K562 (cell line): Measurements from ENCODE around the gene GPATCH3. TPM values are rescaled to one million over a fixed set of nuclear protein-coding genes. Genes with fewer than 3 reads are reported as not detected.

ENCODE experiments used
- CREM ChIP-seq: IDR thresholded peaks from 2 replicates; pipeline ENCODE4 v1.6.1; 2014; ENCODE audit warnings: antibody characterized with exemption, low read depth
- EHMT2 ChIP-seq: fragments of 450-650 bp; IDR thresholded peaks from 2 replicates; pipeline ENCODE4 v1.6.1; 2018; ENCODE audit warnings: antibody characterized with exemption
- FOXK2 ChIP-seq, 2 experiments: fragments of 450-650 bp; IDR thresholded peaks in 1 of 2; conservative IDR thresholded peaks in 1 of 2; 2 replicates each; pipeline ENCODE4 v1.6.1; 2016; ENCODE audit warnings: low read depth in 2 of 2, mild to moderate bottlenecking in 1 of 2
- JUNB ChIP-seq: fragments of 450-650 bp; formaldehyde crosslinking; conservative IDR thresholded peaks from 2 replicates; pipeline ENCODE4 v1.4.0; 2020; ENCODE audit warnings: mild to moderate bottlenecking
- NFATC3 ChIP-seq: fragments of 450-650 bp; IDR thresholded peaks from 2 replicates; pipeline ENCODE4 v1.6.1; 2017; ENCODE audit warnings: mild to moderate bottlenecking
- RAD51 ChIP-seq: fragments of 450-650 bp; IDR thresholded peaks from 2 replicates; pipeline ENCODE4 v1.7.1; 2016; ENCODE audit warnings: low read depth, mild to moderate bottlenecking, borderline replicate concordance
- RBM17 ChIP-seq: fragments of 200-400 bp; formaldehyde crosslinking; IDR thresholded peaks from 2 replicates; pipeline ENCODE4 v1.6.1; 2017; ENCODE audit warnings: low read depth, mild to moderate bottlenecking, low read length, borderline replicate concordance
- SP1 ChIP-seq: sonication (generic); formaldehyde crosslinking; IDR thresholded peaks from 2 replicates; pipeline ENCODE4 v1.8.1; 2022; ENCODE audit warnings: mild to moderate bottlenecking, missing genetic modification reagents
- TAF15 ChIP-seq: fragments of 200-400 bp; formaldehyde crosslinking; IDR thresholded peaks from 2 replicates; pipeline ENCODE4 v1.6.1; 2017; ENCODE audit warnings: mild to moderate bottlenecking, low read depth, low read length, moderate library complexity
- YBX1 ChIP-seq: fragments of 450-650 bp; IDR thresholded peaks from 2 replicates; pipeline ENCODE4 v1.7.1; 2016; ENCODE audit warnings: mild to moderate bottlenecking
- ZNF384 ChIP-seq: IDR thresholded peaks from 2 replicates; pipeline ENCODE4 v1.6.1; 2012; ENCODE audit warnings: low read depth, low read length, improper control_type of control experiment
- ZNF57 ChIP-seq: fragments of 450-650 bp; formaldehyde crosslinking; IDR thresholded peaks from 2 replicates; pipeline ENCODE4 v1.4.0; 2020; ENCODE audit warnings: mild to moderate bottlenecking, moderate library complexity
- polyA plus RNA-seq, 8 experiments: library from polyadenylated mRNA; depleted of rRNA in 4 of 8; stranded (reverse) in 5 of 8; unstranded in 3 of 8; fragments of >200 nt; fragmentation: Nextera tagmentation in 2 of 8; fragmentation: Illumina TruSeq in 1 of 8; extraction: Ambion mirVana in 2 of 8; extraction: Trizol in 1 of 8; gene quantifications; 2 replicates each; pipeline versions ENCODE4 v1.2.1 to v1.2.3, GENCODE V29; 2011 to 2014; ENCODE audit warnings: inconsistent platforms in 1 of 8, missing spikeins in 1 of 8
- total RNA-seq, 7 experiments: library from RNA; depleted of rRNA in 6 of 7; stranded (reverse); fragments of >200 nt in 6 of 7; fragmentation: Illumina TruSeq in 2 of 7; extraction: Trizol in 2 of 7; gene quantifications; 2 replicates each; pipeline versions ENCODE4 v1.2.1 to v1.2.3, GENCODE V29; 2011 to 2021; ENCODE audit warnings: low replicate concordance in 1 of 7
- TF ChIP-seq, protein P1 (sequence below), 2 experiments: fragments of 150-350 bp in 1 of 2; IDR thresholded peaks; 2 replicates each; pipeline ENCODE4 v1.6.1; 2012 to 2016; ENCODE audit warnings: low read depth in 2 of 2, low read length in 2 of 2, mild to moderate bottlenecking in 1 of 2, moderate library complexity in 1 of 2
- TF ChIP-seq, protein P2 (sequence below): fragments of 250-450 bp; sonication (Bioruptor Pico); IDR thresholded peaks from 2 replicates; pipeline ENCODE4 v1.4.0; 2020; ENCODE audit warnings: borderline replicate concordance
- TF ChIP-seq, protein P3 (sequence below), 2 experiments: fragments of 450-650 bp in 1 of 2; IDR thresholded peaks; 2 replicates each; pipeline ENCODE4 v1.6.1; 2011 to 2017; ENCODE audit warnings: low read depth in 2 of 2, antibody characterized with exemption in 1 of 2, borderline replicate concordance in 1 of 2, low read length in 1 of 2, mild to moderate bottlenecking in 1 of 2, mixed read lengths in 1 of 2; ENCODE audit not compliant: control insufficient read depth in 1 of 2
- TF ChIP-seq, protein P4 (sequence below): sonication (generic); formaldehyde crosslinking; IDR thresholded peaks from 2 replicates; pipeline ENCODE4 v1.8.0; 2022; ENCODE audit warnings: mild to moderate bottlenecking, missing genetic modification reagents

The GPATCH3 gene
- total and polyA plus RNA-seq, 9 of the 15 experiments (the other 6 are each of a cell fraction or from before 2014, with no cell fraction given), result 1.6 to 23.0 (median 13.3) TPM

DNA sequence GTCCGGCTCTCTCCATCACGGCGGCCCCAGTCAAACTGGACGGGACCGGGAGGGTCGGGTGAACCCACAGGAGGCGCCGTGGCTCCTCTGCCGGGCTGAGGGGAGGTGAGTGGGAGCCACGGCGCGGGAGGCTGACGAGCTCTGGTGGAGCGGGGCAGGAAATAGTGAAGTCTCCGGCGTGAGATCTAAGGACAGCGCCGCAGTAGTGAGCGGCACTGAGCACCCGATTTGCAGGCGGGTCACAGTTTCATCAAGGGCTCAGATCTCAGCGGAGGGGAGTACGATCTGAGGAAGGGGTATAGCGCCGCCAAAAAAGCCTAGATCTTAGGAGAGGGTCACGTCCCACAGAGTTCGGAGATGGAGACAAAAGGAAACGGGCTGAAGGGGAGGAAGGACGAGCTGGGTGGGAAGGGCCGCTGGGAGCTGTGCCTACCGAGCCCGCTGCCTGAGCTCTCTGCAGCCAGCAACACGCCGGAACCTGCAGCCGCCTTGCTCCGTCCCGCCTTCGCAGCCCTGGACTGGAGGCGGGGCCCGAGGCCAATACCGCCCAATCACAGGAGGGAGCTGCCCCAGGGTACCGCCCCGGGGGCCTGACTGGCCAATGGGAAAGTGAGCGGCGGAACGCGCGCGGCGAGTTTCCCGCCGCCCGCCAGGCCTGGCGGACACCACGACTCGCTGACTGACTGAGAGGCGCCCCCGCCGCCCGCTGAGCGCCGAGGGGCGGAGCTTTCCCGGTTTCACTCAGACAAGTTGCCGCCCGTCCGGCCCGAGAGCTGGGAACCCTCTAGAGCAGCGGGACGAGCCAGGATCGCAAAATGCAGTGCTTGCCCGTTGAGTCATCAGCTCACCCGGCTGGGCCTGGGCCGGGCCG lies 35.4 kb downstream of the GPATCH3 start (continued):
- TF ChIP-seq, protein P1, sequence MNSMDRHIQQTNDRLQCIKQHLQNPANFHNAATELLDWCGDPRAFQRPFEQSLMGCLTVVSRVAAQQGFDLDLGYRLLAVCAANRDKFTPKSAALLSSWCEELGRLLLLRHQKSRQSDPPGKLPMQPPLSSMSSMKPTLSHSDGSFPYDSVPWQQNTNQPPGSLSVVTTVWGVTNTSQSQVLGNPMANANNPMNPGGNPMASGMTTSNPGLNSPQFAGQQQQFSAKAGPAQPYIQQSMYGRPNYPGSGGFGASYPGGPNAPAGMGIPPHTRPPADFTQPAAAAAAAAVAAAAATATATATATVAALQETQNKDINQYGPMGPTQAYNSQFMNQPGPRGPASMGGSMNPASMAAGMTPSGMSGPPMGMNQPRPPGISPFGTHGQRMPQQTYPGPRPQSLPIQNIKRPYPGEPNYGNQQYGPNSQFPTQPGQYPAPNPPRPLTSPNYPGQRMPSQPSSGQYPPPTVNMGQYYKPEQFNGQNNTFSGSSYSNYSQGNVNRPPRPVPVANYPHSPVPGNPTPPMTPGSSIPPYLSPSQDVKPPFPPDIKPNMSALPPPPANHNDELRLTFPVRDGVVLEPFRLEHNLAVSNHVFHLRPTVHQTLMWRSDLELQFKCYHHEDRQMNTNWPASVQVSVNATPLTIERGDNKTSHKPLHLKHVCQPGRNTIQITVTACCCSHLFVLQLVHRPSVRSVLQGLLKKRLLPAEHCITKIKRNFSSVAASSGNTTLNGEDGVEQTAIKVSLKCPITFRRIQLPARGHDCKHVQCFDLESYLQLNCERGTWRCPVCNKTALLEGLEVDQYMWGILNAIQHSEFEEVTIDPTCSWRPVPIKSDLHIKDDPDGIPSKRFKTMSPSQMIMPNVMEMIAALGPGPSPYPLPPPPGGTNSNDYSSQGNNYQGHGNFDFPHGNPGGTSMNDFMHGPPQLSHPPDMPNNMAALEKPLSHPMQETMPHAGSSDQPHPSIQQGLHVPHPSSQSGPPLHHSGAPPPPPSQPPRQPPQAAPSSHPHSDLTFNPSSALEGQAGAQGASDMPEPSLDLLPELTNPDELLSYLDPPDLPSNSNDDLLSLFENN (IDR thresholded peaks at IDR 0.05; ENCODE audit: low read depth in 2 of 2, low read length in 2 of 2), result no peak
- TF ChIP-seq SP1 (CRISPR knock-in tag), result peak; percentile 92
- TF ChIP-seq, protein P2, sequence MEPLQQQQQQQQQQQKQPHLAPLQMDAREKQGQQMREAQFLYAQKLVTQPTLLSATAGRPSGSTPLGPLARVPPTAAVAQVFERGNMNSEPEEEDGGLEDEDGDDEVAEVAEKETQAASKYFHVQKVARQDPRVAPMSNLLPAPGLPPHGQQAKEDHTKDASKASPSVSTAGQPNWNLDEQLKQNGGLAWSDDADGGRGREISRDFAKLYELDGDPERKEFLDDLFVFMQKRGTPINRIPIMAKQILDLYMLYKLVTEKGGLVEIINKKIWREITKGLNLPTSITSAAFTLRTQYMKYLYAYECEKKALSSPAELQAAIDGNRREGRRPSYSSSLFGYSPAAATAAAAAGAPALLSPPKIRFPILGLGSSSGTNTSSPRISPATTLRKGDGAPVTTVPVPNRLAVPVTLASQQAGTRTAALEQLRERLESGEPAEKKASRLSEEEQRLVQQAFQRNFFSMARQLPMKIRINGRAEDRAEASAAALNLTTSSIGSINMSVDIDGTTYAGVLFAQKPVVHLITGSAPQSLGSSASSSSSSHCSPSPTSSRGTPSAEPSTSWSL (CRISPR knock-in tag), result no peak
- TF ChIP-seq NFATC3, result no peak
- peak in 1 of 2 experiments; percentile 67; a peak in 2 of 4 replicates for TF ChIP-seq FOXK2 (conservative IDR thresholded peaks at IDR 0.05 in 1 of 2, IDR thresholded peaks at IDR 0.05 in 1 of 2; ENCODE audit: low read depth in 2 of 2)
- TF ChIP-seq, protein P3, sequence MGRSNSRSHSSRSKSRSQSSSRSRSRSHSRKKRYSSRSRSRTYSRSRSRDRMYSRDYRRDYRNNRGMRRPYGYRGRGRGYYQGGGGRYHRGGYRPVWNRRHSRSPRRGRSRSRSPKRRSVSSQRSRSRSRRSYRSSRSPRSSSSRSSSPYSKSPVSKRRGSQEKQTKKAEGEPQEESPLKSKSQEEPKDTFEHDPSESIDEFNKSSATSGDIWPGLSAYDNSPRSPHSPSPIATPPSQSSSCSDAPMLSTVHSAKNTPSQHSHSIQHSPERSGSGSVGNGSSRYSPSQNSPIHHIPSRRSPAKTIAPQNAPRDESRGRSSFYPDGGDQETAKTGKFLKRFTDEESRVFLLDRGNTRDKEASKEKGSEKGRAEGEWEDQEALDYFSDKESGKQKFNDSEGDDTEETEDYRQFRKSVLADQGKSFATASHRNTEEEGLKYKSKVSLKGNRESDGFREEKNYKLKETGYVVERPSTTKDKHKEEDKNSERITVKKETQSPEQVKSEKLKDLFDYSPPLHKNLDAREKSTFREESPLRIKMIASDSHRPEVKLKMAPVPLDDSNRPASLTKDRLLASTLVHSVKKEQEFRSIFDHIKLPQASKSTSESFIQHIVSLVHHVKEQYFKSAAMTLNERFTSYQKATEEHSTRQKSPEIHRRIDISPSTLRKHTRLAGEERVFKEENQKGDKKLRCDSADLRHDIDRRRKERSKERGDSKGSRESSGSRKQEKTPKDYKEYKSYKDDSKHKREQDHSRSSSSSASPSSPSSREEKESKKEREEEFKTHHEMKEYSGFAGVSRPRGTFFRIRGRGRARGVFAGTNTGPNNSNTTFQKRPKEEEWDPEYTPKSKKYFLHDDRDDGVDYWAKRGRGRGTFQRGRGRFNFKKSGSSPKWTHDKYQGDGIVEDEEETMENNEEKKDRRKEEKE (IDR thresholded peaks at IDR 0.05; ENCODE audit: borderline replicate concordance in 1 of 2, control insufficient read depth in 1 of 2, low read depth in 2 of 2, low read length in 1 of 2), result no peak
- TF ChIP-seq EHMT2, result no peak
- no peak for TF ChIP-seq ZNF384
- no peak for TF ChIP-seq RAD51
- TF ChIP-seq TAF15, result no peak
- TF ChIP-seq RBM17, result no peak
- TF ChIP-seq, protein P4, sequence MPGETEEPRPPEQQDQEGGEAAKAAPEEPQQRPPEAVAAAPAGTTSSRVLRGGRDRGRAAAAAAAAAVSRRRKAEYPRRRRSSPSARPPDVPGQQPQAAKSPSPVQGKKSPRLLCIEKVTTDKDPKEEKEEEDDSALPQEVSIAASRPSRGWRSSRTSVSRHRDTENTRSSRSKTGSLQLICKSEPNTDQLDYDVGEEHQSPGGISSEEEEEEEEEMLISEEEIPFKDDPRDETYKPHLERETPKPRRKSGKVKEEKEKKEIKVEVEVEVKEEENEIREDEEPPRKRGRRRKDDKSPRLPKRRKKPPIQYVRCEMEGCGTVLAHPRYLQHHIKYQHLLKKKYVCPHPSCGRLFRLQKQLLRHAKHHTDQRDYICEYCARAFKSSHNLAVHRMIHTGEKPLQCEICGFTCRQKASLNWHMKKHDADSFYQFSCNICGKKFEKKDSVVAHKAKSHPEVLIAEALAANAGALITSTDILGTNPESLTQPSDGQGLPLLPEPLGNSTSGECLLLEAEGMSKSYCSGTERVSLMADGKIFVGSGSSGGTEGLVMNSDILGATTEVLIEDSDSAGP (CRISPR knock-in tag), result no peak
- TF ChIP-seq ZNF57, result no peak
- TF ChIP-seq CREM, result peak; percentile 85
- TF ChIP-seq YBX1, result no peak
- no peak for TF ChIP-seq JUNB
